ENCODE data around the gene ELMO2.

Gene ELMO2

GRCh38 chr20:46330831-46331371 lies 75.5 kb downstream of the ELMO2 start:
- DNase-seq = no peak

GRCh38 chr20:46330072-46330763 lies 76.2 kb downstream of the ELMO2 start:
- DNase-seq = no peak

GRCh38 chr20:46328200-46328882 lies 78.1 kb downstream of the ELMO2 start:
- DNase-seq = no peak

- no peak for DNase-seq
Measured at GRCh38 chr20:46327557-46327956, 78.9 kb downstream of the ELMO2 start.

- no peak for DNase-seq
Measured at GRCh38 chr20:46325789-46326188, 80.6 kb downstream of the ELMO2 start.

GRCh38 chr20:46324960-46325703 lies 81.3 kb downstream of the ELMO2 start:
- DNase-seq = no peak

- DNase-seq = no peak
Measured at GRCh38 chr20:46324379-46324778, 82.0 kb downstream of the ELMO2 start.

- DNase-seq = no peak
Measured at GRCh38 chr20:46323557-46323956, 82.9 kb downstream of the ELMO2 start.

GRCh38 chr20:46322641-46323040 lies 83.8 kb downstream of the ELMO2 start:
- DNase-seq = no peak

- no peak for DNase-seq
Measured at GRCh38 chr20:46317685-46318177, 88.7 kb downstream of the ELMO2 start.

GRCh38 chr20:46316984-46317684 lies 89.3 kb downstream of the ELMO2 start:
- no peak for DNase-seq

Data from stimulated activated naive CD4-positive, alpha-beta T cell treated with Interleukin-2 at 50 U/mL for 16 hours (primary cell).